ENCODE data around the gene HPDL.
A peak's percentile ranks its signal among the peaks of the same experiment; 100 is the strongest.
"Not testable (repeated sequence)": the region's sequence is repeated elsewhere in the genome, so short reads cannot be mapped to it uniquely, and the experiment has no call there.

HPDL gene

GRCh38 chr1:45326627-45327623 is at the start of gene HPDL:
Gene HPDL (plus strand): TSS chr1:45326895. CDS start chr1:45327149, 254 bp downstream.
- peak; percentile 63 to 74 (median 64) for DNase-seq (ENCODE audit: low read depth in 2 of 3, low spot score in 2 of 3)

GRCh38 chr1:45282351-45282750 is 44.3 kb upstream of the HPDL start:
- DNase-seq (ENCODE audit: low read depth in 2 of 3, low spot score in 2 of 3) = no peak

- not testable (repeated sequence) for DNase-seq (ENCODE audit: low read depth in 2 of 3, low spot score in 2 of 3)
These were observed 41.8 kb upstream of the HPDL start for GRCh38 chr1:45284858-45285257.

GRCh38 chr1:45286521-45286920 is 40.2 kb upstream of the HPDL start:
- not testable (repeated sequence) for DNase-seq (ENCODE audit: low read depth in 2 of 3, low spot score in 2 of 3)

- DNase-seq (ENCODE audit: low read depth in 2 of 3, low spot score in 2 of 3) = not testable (repeated sequence)
These were observed 35.7 kb upstream of the HPDL start for GRCh38 chr1:45291002-45291401.

- no peak for DNase-seq (ENCODE audit: low read depth in 2 of 3, low spot score in 2 of 3)
These were observed 35.0 kb upstream of the HPDL start for GRCh38 chr1:45291716-45292115.

- no peak for DNase-seq (ENCODE audit: low read depth in 2 of 3, low spot score in 2 of 3)
These were observed 28.9 kb upstream of the HPDL start for GRCh38 chr1:45297666-45298356.

- DNase-seq (ENCODE audit: low read depth in 2 of 3, low spot score in 2 of 3) = no peak
These were observed 27.4 kb upstream of the HPDL start for GRCh38 chr1:45299296-45299695.

- peak in 1 of 3 experiments; percentile 15 for DNase-seq (ENCODE audit: low read depth in 2 of 3, low spot score in 2 of 3)
These were observed 26.6 kb upstream of the HPDL start for GRCh38 chr1:45299981-45300668.

GRCh38 chr1:45300669-45300997 is 26.1 kb upstream of the HPDL start:
- no peak for DNase-seq (ENCODE audit: low read depth in 2 of 3, low spot score in 2 of 3)

- DNase-seq (ENCODE audit: low read depth in 2 of 3, low spot score in 2 of 3) = no peak
These were observed 24.1 kb upstream of the HPDL start for GRCh38 chr1:45302505-45303150.

GRCh38 chr1:45303520-45304310 is 23.0 kb upstream of the HPDL start:
- DNase-seq (ENCODE audit: low read depth in 2 of 3, low spot score in 2 of 3) = peak; percentile 91 to 98 (median 92)

- no peak for DNase-seq (ENCODE audit: low read depth in 2 of 3, low spot score in 2 of 3)
These were observed 22.2 kb upstream of the HPDL start for GRCh38 chr1:45304311-45305081.

GRCh38 chr1:45305231-45305630 is 21.5 kb upstream of the HPDL start:
- no peak for DNase-seq (ENCODE audit: low read depth in 2 of 3, low spot score in 2 of 3)

- peak in 1 of 3 experiments; percentile 36 for DNase-seq (ENCODE audit: low read depth in 2 of 3, low spot score in 2 of 3)
These were observed 20.4 kb upstream of the HPDL start for GRCh38 chr1:45306319-45306718.

- no peak for DNase-seq (ENCODE audit: low read depth in 2 of 3, low spot score in 2 of 3)
These were observed 19.8 kb upstream of the HPDL start for GRCh38 chr1:45306905-45307304.

GRCh38 chr1:45314266-45314665 is 12.4 kb upstream of the HPDL start:
- no peak for DNase-seq (ENCODE audit: low read depth in 2 of 3, low spot score in 2 of 3)

- DNase-seq (ENCODE audit: low read depth in 2 of 3, low spot score in 2 of 3) = no peak
These were observed 9.5 kb upstream of the HPDL start for GRCh38 chr1:45317166-45317565.

- no peak for DNase-seq (ENCODE audit: low read depth in 2 of 3, low spot score in 2 of 3)
These were observed 6.9 kb upstream of the HPDL start for GRCh38 chr1:45319761-45320160.

Measured in activated CD8-positive, alpha-beta memory T cell treated with anti-CD3 and anti-CD28 coated beads for 48 hours (primary cell).